A549 (cell line): ENCODE results near the gene IFFO2.

Experiments used
- CBX8 ChIP-seq: fragments of 200-600 bp; sonication (generic); IDR thresholded peaks from 2 replicates; pipeline ENCODE4 v1.6.1; 2016
- MAFK ChIP-seq: fragments of 450-650 bp; IDR thresholded peaks from 2 replicates; pipeline ENCODE4 v1.6.1; 2014; ENCODE audit not compliant: partially characterized antibody
- TF ChIP-seq, protein P1 (sequence below): fragments of >200 bp; sonication (Bioruptor Twin); formaldehyde crosslinking; IDR thresholded peaks from 3 replicates; pipeline ENCODE4 v1.5.1; 2016

DNA sequence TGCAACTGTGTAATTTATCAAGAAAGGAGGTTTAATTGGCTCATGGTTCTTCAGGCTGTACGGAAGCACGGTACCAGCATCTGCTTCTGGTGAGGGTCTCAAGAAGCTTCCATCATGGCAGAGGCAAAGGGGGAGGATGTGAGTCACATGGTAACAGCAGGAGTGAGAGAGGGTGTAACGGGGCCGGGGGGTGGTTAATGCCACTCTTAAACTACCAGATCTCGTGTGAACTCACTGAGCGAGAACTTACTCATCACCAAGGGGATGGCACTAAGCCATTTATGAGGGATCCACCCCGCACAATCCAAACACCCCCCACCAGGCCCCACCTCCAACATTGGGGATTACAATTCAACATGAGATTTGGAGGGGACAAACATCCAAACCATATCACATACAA lies 21.0 kb upstream of the IFFO2 start:
- TF ChIP-seq MAFK (no peak), CBX8 (no peak)
- TF ChIP-seq, protein P1, sequence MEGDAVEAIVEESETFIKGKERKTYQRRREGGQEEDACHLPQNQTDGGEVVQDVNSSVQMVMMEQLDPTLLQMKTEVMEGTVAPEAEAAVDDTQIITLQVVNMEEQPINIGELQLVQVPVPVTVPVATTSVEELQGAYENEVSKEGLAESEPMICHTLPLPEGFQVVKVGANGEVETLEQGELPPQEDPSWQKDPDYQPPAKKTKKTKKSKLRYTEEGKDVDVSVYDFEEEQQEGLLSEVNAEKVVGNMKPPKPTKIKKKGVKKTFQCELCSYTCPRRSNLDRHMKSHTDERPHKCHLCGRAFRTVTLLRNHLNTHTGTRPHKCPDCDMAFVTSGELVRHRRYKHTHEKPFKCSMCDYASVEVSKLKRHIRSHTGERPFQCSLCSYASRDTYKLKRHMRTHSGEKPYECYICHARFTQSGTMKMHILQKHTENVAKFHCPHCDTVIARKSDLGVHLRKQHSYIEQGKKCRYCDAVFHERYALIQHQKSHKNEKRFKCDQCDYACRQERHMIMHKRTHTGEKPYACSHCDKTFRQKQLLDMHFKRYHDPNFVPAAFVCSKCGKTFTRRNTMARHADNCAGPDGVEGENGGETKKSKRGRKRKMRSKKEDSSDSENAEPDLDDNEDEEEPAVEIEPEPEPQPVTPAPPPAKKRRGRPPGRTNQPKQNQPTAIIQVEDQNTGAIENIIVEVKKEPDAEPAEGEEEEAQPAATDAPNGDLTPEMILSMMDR, result no peak
